RWPE1 (cell line): ENCODE data around the gene IRX6.

Source experiments
- CTCF ChIA-PET: fragments of 350-600 bp; sonication (Branson Sonifier 250); formaldehyde crosslinking; extraction: SDS; loops from one replicate; lab custom pipeline; 2021; lab: Yijun Ruan, JAX
- POLR2A ChIA-PET: fragments of 400-600 bp; formaldehyde crosslinking; extraction: SDS; loops from one replicate; lab custom pipeline; 2020; ENCODE audit warnings: antibody characterized with exemption; ENCODE audit not compliant: low non-redundant PET; lab: Yijun Ruan, JAX
- DNase-seq: peaks from one replicate; pipeline ENCODE4 v3.0.0; 2012; ENCODE audit warnings: low spot score
- H3K27ac ChIP-seq: fragments of 450-650 bp; 2 replicates; pipeline ENCODE4 v1.5.1; 2017
- CTCF ChIP-seq: fragments of 450-650 bp; conservative IDR thresholded peaks from 2 replicates; pipeline ENCODE4 v1.5.1; 2017; ENCODE audit warnings: low read depth, mild to moderate bottlenecking

The IRX6 gene

GRCh38 chr16:55280587-55280986 lies 43.4 kb upstream of the IRX6 start:
- TF ChIP-seq CTCF = no peak
- POLR2A ChIA-PET = no interaction called here
- no peak for DNase-seq
- no peak overlapping the region for H3K27ac ChIP-seq
- CTCF ChIA-PET = interaction anchor here (1.2 kb wide), 1 partner anchor 17 kb away, joined by 7 read pairs; no protein-coding TSS in a partner anchor

- CTCF ChIA-PET = interaction anchor here (0.7 kb wide), 1 partner anchor 38 kb away, joined by 3 read pairs; no protein-coding TSS in a partner anchor
- no peak for DNase-seq
- TF ChIP-seq CTCF = no peak
- H3K27ac ChIP-seq = no peak overlapping the region
- POLR2A ChIA-PET = no interaction called here
Observed at GRCh38 chr16:55282441-55282840, 41.6 kb upstream of the IRX6 start.

DNA sequence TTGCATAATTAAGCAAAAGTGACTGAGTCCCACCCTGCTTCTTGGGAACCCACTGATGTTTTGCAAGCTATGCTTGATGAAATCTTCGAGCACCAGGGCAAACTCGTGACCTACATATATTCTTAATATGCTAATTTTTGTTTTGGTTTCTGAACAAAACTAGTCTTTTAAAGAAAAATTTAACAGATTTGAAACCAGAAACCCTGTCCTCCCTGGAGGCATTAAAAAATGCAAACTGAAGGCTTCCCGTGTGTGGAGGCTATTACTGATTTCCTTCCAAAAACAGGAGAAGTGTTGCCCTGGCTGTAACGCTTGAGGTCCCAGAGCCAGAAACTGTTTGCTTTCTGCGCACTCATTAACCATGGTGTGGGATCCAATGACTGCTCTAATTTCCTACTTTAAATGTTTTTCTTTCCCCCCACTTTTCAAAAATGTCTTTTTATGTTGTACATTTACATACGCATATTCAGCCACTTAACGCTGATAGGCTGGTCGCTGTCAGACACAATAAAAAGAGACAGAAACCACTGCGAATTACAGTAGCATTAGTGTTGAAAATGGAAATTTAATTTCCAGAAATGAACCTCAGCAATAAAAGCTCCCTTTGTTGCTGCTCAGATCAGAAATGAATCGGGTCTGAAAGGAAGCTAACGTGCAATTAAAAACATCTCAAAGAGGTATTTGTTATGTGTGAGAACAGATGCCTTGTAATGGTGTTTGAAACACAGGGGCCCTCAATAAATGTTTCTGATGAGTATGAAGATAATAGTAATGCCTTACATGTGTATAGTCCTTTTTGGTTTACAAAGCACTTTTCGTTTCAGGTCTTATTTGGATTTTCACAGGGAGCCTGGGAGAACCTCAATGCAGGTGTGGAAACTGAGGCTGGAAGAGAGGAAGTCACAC lies 39.9 kb upstream of the IRX6 start:
- DNase-seq = no peak
- POLR2A ChIA-PET = no interaction called here
- no peak for TF ChIP-seq CTCF
- H3K27ac ChIP-seq = no peak overlapping the region
- CTCF ChIA-PET = no interaction called here

DNA sequence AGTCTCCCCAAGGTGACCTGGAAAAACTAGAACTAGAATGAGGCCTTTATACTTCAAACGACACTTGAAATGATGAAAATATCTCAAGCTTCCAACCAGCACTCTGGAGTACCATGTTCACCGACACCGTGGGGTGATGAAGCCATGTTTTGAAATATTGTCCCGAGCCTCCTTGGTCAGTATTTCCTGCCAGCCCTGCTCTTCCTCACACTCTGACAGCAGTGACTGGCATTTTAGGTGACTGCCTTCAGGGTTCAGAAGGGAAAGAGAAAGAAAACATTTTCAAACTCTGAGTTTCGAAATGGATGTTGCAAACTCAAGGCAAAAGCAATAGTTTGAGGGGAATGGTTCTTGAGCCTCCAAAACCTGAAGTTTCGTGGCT lies 39.3 kb upstream of the IRX6 start:
- CTCF ChIA-PET = no interaction called here

GRCh38 chr16:55285586-55285985 lies 38.4 kb upstream of the IRX6 start:
- no peak overlapping the region for H3K27ac ChIP-seq
- TF ChIP-seq CTCF = no peak
- POLR2A ChIA-PET = no interaction called here
- DNase-seq = no peak
- CTCF ChIA-PET = no interaction called here

More for the DNA sequence above, 39.3 kb upstream of the IRX6 start:
- POLR2A ChIA-PET = no interaction called here
- DNase-seq = no peak
- H3K27ac ChIP-seq = no peak overlapping the region
- TF ChIP-seq CTCF = no peak

DNA sequence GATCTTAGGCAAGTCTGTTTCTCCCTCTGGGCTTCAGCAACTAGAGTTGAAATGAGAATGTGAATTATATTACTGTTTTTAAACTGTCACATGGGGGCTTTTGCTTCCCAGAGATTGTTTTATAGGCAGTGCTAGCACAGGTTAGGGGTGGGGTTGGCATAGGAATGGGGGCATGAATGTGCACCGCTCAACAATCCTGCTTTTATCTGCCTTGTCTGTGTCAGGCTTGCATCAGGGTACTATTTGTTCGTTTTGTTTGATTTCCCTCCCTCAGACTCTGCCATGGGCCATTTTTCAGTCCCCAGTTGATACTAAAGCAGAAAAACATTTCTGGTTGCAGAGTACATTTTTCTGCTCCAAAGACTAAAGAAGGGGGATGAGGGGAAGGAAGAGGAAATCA lies 34.6 kb upstream of the IRX6 start:
- ChIA-PET CTCF (no interaction called here), POLR2A (no interaction called here)

More for the DNA sequence above, 34.6 kb upstream of the IRX6 start:
- no peak for TF ChIP-seq CTCF
- DNase-seq = no peak
- no peak overlapping the region for H3K27ac ChIP-seq
